K562 (cell line): ENCODE data around the gene CACNA1C. TPM values are rescaled to one million over a fixed set of nuclear protein-coding genes. Genes with fewer than 3 reads are reported as not detected.

ENCODE experiments used
- ATF1 ChIP-seq, 2 experiments: fragments of 450-650 bp in 1 of 2; IDR thresholded peaks; 2 replicates each; pipeline ENCODE4 v1.6.1; 2016; ENCODE audit warnings: missing compliant biosample characterization in 1 of 2, missing genetic modification characterization in 1 of 2
- FOXP1 ChIP-seq: sonication (generic); formaldehyde crosslinking; IDR thresholded peaks from 2 replicates; pipeline ENCODE4 v1.8.0; 2022; ENCODE audit warnings: mild to moderate bottlenecking, missing genetic modification reagents
- GABPB1 ChIP-seq: sonication (generic); formaldehyde crosslinking; IDR thresholded peaks from 2 replicates; pipeline ENCODE4 v1.8.0; 2022; ENCODE audit warnings: mild to moderate bottlenecking, missing genetic modification reagents
- HNRNPK ChIP-seq: fragments of 200-400 bp; formaldehyde crosslinking; IDR thresholded peaks from one replicate; pipeline ENCODE4 v1.6.1; 2018; ENCODE audit warnings: mild to moderate bottlenecking, low read depth, low read length; ENCODE audit not compliant: poor library complexity, severe bottlenecking
- TAF7 ChIP-seq: fragments of 450-650 bp; IDR thresholded peaks from 2 replicates; pipeline ENCODE4 v1.6.1; 2016; ENCODE audit warnings: missing genetic modification characterization, missing compliant biosample characterization
- TAF9B ChIP-seq: fragments of 450-650 bp; IDR thresholded peaks from 2 replicates; pipeline ENCODE4 v1.6.1; 2018; ENCODE audit warnings: mild to moderate bottlenecking; ENCODE audit not compliant: partially characterized antibody
- WHSC1 ChIP-seq: IDR thresholded peaks from one replicate; pipeline ENCODE4 v1.6.1; 2012; ENCODE audit warnings: low read length, control low read depth, inconsistent platforms
- polyA plus RNA-seq, 8 experiments: library from polyadenylated mRNA; depleted of rRNA in 4 of 8; stranded (reverse) in 5 of 8; unstranded in 3 of 8; fragments of >200 nt; fragmentation: Nextera tagmentation in 2 of 8; fragmentation: Illumina TruSeq in 1 of 8; extraction: Ambion mirVana in 2 of 8; extraction: Trizol in 1 of 8; gene quantifications; 2 replicates each; pipeline versions ENCODE4 v1.2.1 to v1.2.3, GENCODE V29; 2011 to 2014; ENCODE audit warnings: inconsistent platforms in 1 of 8, missing spikeins in 1 of 8
- total RNA-seq, 7 experiments: library from RNA; depleted of rRNA in 6 of 7; stranded (reverse); fragments of >200 nt in 6 of 7; fragmentation: Illumina TruSeq in 2 of 7; extraction: Trizol in 2 of 7; gene quantifications; 2 replicates each; pipeline versions ENCODE4 v1.2.1 to v1.2.3, GENCODE V29; 2011 to 2021; ENCODE audit warnings: low replicate concordance in 1 of 7
- TF ChIP-seq, protein P1 (sequence below): fragments of 450-650 bp; IDR thresholded peaks from 2 replicates; pipeline ENCODE4 v1.6.1; 2016; ENCODE audit warnings: low read depth
- TF ChIP-seq, protein P2 (sequence below): fragments of 250-450 bp; sonication (Bioruptor Pico); IDR thresholded peaks from 2 replicates; pipeline ENCODE4 v1.4.0; 2020; ENCODE audit warnings: mild to moderate bottlenecking
- TF ChIP-seq, protein P3 (sequence below), 2 experiments: fragments of 450-650 bp in 1 of 2; IDR thresholded peaks; 2 replicates each; pipeline ENCODE4 v1.6.1; 2011 to 2017; ENCODE audit warnings: low read depth in 2 of 2, antibody characterized with exemption in 1 of 2, borderline replicate concordance in 1 of 2, low read length in 1 of 2, mild to moderate bottlenecking in 1 of 2, mixed read lengths in 1 of 2; ENCODE audit not compliant: control insufficient read depth in 1 of 2

The CACNA1C gene
- total and polyA plus RNA-seq, 9 of the 15 experiments (the other 6 are each of a cell fraction or from before 2014, with no cell fraction given): not detected

DNA sequence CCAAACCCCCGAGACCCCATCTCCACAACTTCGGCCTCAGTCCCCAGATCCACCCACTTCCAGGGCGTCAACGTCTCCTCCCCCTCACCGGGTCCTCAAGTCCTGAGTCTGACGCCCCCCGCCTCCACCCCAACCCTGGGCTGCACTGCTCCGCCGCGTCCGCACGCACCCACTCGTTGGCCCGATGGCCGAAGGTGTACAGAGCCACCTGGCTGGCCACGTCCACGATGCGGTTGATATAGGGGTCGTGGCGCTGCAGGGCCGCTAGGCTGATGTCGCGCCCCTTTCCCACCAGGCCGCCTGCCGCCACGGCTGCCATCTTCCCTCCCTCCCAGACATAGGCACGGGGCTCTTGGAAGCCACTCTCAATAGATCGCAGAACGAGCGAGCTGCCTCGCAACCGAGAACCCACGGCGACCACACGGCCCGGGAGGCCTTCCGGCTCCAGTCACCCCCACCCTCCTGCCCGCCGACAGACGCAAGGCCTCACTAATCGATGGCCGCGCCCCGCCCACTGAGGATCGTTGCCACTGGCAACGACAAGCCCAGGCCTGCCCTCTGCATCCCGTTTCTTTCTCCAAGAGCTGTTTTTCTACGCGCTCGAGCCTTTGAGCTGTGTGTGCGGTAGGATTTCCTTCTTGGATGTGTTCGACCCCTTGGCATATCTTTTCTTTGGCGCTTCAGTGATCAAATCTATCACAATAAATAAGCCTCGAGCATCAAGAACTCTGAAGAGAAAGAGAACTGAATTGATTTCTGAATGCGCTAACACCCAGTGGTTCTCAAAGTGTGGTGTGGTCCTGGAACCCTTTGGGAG, 48.5 kb upstream of the CACNA1C start, which contains the start of gene DCP1B (continued):
- TF ChIP-seq, protein P1, sequence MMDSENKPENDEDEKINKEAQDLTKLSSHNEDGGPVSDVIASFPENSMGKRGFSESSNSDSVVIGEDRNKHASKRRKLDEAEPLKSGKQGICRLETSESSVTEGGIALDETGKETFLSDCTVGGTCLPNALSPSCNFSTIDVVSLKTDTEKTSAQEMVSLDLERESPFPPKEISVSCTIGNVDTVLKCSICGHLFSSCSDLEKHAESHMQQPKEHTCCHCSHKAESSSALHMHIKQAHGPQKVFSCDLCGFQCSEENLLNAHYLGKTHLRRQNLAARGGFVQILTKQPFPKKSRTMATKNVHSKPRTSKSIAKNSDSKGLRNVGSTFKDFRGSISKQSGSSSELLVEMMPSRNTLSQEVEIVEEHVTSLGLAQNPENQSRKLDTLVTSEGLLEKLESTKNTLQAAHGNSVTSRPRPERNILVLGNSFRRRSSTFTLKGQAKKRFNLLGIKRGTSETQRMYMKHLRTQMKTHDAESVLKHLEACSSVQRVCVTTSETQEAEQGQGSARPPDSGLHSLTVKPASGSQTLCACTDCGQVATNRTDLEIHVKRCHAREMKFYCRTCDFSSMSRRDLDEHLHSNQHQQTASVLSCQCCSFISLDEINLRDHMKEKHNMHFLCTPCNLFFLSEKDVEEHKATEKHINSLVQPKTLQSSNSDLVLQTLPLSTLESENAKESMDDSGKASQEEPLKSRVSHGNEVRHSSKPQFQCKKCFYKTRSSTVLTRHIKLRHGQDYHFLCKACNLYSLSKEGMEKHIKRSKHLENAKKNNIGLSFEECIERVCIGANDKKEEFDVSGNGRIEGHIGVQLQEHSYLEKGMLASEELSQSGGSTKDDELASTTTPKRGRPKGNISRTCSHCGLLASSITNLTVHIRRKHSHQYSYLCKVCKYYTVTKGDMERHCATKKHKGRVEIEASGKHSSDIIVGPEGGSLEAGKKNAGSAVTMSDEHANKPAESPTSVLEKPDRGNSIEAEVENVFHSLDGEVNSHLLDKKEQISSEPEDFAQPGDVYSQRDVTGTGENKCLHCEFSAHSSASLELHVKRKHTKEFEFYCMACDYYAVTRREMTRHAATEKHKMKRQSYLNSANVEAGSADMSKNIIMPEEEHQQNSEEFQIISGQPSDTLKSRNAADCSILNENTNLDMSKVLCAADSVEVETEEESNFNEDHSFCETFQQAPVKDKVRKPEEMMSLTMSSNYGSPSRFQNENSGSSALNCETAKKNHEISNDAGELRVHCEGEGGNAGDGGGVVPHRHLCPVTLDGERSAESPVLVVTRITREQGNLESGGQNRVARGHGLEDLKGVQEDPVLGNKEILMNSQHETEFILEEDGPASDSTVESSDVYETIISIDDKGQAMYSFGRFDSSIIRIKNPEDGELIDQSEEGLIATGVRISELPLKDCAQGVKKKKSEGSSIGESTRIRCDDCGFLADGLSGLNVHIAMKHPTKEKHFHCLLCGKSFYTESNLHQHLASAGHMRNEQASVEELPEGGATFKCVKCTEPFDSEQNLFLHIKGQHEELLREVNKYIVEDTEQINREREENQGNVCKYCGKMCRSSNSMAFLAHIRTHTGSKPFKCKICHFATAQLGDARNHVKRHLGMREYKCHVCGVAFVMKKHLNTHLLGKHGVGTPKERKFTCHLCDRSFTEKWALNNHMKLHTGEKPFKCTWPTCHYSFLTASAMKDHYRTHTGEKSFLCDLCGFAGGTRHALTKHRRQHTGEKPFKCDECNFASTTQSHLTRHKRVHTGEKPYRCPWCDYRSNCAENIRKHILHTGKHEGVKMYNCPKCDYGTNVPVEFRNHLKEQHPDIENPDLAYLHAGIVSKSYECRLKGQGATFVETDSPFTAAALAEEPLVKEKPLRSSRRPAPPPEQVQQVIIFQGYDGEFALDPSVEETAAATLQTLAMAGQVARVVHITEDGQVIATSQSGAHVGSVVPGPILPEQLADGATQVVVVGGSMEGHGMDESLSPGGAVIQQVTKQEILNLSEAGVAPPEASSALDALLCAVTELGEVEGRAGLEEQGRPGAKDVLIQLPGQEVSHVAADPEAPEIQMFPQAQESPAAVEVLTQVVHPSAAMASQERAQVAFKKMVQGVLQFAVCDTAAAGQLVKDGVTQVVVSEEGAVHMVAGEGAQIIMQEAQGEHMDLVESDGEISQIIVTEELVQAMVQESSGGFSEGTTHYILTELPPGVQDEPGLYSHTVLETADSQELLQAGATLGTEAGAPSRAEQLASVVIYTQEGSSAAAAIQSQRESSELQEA: no peak
- peak; percentile 68 for TF ChIP-seq TAF7
- TF ChIP-seq HNRNPK: no peak
- TF ChIP-seq TAF9B: peak; percentile 46
- TF ChIP-seq ATF1 (CRISPR knock-in tag; IDR thresholded peaks at IDR 0.05): no peak
- TF ChIP-seq ATF1 (tag; IDR thresholded peaks at IDR 0.05): 0 out of 2 replicates have a peak, but pooled peaks have one; percentile 28
- TF ChIP-seq, protein P2, sequence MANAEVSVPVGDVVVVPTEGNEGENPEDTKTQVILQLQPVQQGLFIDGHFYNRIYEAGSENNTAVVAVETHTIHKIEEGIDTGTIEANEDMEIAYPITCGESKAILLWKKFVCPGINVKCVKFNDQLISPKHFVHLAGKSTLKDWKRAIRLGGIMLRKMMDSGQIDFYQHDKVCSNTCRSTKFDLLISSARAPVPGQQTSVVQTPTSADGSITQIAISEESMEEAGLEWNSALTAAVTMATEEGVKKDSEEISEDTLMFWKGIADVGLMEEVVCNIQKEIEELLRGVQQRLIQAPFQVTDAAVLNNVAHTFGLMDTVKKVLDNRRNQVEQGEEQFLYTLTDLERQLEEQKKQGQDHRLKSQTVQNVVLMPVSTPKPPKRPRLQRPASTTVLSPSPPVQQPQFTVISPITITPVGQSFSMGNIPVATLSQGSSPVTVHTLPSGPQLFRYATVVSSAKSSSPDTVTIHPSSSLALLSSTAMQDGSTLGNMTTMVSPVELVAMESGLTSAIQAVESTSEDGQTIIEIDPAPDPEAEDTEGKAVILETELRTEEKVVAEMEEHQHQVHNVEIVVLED (CRISPR knock-in tag): peak; percentile 71
- no peak for TF ChIP-seq FOXP1 (CRISPR knock-in tag)
- peak; percentile 57; the same call in 1 of the 2 replicates for TF ChIP-seq GABPB1 (CRISPR knock-in tag)
- TF ChIP-seq WHSC1: no peak
- TF ChIP-seq, protein P3, sequence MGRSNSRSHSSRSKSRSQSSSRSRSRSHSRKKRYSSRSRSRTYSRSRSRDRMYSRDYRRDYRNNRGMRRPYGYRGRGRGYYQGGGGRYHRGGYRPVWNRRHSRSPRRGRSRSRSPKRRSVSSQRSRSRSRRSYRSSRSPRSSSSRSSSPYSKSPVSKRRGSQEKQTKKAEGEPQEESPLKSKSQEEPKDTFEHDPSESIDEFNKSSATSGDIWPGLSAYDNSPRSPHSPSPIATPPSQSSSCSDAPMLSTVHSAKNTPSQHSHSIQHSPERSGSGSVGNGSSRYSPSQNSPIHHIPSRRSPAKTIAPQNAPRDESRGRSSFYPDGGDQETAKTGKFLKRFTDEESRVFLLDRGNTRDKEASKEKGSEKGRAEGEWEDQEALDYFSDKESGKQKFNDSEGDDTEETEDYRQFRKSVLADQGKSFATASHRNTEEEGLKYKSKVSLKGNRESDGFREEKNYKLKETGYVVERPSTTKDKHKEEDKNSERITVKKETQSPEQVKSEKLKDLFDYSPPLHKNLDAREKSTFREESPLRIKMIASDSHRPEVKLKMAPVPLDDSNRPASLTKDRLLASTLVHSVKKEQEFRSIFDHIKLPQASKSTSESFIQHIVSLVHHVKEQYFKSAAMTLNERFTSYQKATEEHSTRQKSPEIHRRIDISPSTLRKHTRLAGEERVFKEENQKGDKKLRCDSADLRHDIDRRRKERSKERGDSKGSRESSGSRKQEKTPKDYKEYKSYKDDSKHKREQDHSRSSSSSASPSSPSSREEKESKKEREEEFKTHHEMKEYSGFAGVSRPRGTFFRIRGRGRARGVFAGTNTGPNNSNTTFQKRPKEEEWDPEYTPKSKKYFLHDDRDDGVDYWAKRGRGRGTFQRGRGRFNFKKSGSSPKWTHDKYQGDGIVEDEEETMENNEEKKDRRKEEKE (IDR thresholded peaks at IDR 0.05; ENCODE audit: borderline replicate concordance in 1 of 2, control insufficient read depth in 1 of 2, low read depth in 2 of 2, low read length in 1 of 2): no peak
